ENCODE results near the gene UPP1. TPM values are rescaled to one million over a fixed set of nuclear protein-coding genes. Genes with fewer than 3 reads are reported as not detected.
A peak's percentile ranks its signal among the peaks of the same experiment; 100 is the strongest.
"Not testable (repeated sequence)": the region's sequence is repeated elsewhere in the genome, so short reads cannot be mapped to it uniquely, and the experiment has no call there.

UPP1 gene
- 24.3 TPM for total RNA-seq

DNA sequence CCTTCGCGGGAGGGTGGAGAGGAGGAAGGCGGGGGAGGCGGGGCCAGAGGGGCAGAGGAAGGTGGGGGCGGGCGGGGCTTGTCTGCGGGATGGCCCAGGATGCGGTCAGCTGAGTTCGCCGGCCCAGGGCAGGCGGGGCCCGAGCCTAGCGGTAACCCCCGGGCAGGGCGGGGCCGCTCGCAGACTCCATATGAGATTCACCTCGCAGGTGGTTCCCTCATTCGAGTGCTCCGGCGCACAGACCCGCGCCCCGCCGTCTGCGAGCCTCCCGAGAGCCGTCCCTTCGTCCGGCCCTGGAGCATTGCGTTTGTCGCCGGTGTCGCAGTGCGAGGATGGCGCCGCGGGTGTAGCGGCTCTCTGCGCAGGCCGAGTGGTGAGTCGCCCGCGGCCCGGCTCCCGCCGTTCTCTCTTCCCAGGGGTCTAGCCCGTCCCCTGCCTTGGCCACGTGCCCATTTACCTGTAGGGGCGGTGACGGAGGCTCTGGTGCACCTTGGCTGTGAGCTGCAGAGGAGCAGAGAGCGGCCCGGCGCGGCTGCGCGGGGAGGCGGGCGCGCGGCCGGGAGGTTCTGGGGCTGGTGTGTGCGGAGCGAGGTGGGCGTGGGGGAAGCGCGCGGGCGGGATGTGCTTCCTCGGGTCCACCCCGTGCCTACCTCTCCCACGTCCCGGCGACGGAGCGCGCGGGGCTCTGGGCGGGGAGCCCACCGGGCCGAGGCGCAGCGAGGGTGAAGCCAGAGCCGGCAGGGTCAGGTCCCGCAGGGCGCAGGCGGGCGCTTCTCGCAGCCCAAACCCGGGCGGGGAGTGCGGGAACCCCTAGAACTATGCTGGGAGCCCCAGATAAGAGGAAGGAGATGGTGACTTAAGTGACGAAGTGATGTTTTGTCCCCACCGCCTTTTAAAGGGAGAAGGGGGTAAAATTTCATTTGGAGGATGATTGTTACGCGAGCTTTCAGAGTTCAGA is at the start of gene UPP1:
UPP1 (plus strand) TSS at position 220 of the 958 bp plus-strand sequence. CDS start 5,519 bp downstream, outside the sequence.
- ATAC-seq (peak; percentile 92), DNase-seq (ENCODE audit: low spot score) (peak; percentile 91)
- intact Hi-C loops (cut with DNase I) = no loop called here

DNA sequence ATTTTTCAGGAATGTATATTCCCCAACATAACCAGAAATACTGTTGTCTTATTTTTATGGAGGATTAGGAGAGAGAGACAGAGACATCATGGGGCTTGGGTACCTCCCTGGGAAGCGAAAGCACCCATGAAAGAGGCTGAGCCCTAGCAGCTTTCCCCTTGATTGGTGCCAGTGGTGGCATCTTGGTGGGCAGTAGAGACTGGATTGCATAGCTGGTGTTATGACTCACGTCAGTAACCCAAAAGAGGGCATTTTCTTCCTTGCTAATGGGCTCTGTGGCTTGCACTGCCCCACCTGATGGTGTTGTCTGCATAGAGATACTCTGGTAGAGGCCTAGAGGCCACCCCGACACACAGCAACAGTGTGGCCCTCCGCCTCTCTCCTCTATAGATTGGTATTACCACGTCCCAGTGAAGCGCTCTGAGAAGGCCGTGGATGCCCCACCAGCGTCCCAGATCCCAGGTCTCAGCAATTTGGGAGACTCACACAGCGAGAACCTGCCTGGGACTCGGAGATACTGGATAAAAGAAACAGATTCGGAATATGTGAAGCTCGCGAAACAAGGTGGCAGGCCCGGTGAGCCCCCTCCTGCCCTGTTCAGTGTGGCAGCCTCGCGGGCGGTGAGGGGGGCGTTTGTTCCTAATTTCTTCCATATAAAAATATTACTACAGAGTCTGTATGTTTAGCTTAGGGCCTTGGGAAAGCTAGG is 48.0 kb upstream of the UPP1 start:
- intact Hi-C loops (cut with DNase I) = no loop called here
- ATAC-seq (no peak), DNase-seq (ENCODE audit: low spot score) (no peak)

DNA sequence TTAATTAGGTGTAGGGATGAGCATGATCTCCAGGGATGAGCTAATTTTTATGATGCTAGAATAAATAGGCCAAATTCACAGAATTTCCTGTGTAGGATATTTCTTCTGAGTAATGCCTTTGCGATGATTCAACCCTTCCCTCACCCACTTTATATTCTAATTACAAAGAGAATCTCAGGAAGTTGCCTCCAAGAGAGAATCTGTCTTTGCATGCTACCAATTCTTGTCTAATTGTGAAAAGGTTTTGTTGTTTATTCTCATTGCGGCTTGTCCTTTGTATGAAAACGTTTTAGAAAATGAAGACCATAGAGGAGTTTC is 47.5 kb upstream of the UPP1 start:
- ATAC-seq = no peak
- intact Hi-C loops (cut with DNase I) = no loop called here
- DNase-seq (ENCODE audit: low spot score) = no peak

DNA sequence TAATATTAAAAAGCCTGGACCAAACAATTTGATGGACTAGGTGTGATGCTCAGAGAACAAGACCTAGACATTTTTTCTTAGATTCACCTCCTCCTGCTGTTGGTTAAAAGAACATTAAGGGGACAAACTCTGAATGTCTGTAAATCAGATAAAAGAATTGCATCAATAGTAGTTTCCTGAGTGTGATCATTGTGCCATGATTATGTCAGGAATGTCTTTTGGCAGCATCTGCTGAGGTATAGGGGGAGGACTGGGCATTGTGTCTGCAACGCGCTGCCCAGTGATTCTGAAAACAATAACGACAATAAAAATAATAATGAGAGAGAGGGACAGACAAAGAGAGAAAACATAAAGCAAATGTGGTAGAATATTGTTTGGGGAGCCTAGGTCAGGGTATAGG is 46.8 kb upstream of the UPP1 start:
- DNase-seq (ENCODE audit: low spot score) = no peak
- no peak for ATAC-seq
- intact Hi-C loops (cut with DNase I) = no loop called here

DNA sequence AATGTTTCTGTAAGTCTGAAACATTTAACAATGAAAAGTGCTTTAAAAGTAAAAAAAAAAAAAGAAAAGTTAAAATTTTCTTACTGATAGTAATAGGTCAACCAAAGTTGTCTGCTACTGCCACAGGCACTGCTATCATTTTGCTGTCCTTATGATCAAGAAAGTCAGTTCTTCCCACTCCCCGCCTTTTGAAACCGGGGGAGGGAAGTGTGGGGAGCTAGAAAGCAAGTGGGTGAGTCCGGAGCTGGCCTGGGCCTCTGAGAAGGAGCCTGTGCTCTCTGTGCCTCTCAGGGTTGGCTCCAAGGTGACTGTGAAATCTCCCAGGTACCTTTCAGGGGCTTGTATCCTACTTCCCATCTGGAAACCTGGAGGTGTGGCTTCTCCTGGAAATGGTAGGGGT is 46.4 kb upstream of the UPP1 start:
- no peak for DNase-seq (ENCODE audit: low spot score)
- intact Hi-C loops (cut with DNase I) = no loop called here
- no peak for ATAC-seq

DNA sequence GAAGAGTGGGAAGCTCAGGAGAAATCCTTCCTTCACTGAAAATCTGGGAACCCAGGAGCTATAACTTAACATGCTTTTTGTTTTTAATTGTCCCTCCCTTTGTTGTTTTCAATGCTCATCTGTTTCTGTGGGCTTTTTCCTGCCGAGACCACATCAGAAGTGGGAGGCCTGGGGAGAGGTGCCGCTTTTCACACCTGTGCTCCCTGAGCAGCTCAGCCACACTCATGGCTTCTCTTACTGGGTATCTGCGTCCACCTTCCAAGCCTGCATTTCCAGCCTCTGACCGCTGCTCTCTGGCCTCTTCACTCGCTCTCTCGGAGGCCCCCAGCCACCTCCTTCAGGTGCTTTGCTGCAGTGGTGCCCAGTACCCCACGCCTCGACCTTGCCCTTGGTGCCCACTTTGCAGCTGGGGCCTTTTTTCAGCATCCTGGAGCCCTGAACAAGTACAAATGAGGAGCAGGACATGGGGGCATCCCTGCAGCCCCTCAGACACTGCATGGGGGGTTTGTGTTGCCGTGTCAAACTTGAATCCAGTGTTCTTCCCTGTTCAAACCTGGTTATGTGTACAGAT is 43.8 kb upstream of the UPP1 start:
- intact Hi-C loops (cut with DNase I) = no loop called here
- ATAC-seq = no peak
- DNase-seq (ENCODE audit: low spot score) = no peak

DNA sequence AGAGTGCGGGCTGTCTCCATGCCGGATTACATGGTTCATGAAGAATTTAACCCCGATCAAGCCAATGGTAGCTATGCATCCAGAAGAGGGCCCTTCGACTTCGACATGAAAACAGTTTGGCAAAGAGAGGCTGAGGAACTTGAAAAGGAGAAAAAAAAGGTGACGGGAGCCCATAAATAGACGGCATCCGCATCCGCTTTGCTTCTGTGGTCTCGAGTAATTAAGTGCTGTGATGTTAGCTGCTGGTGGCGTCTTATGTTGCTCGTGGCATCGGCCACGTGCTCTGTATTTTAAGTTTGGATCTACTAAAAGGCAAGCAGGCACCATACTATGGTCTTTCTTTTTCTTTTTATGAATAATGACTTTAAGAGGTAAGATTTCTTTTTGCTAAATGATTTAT is 42.6 kb upstream of the UPP1 start:
- no peak for DNase-seq (ENCODE audit: low spot score)

DNA sequence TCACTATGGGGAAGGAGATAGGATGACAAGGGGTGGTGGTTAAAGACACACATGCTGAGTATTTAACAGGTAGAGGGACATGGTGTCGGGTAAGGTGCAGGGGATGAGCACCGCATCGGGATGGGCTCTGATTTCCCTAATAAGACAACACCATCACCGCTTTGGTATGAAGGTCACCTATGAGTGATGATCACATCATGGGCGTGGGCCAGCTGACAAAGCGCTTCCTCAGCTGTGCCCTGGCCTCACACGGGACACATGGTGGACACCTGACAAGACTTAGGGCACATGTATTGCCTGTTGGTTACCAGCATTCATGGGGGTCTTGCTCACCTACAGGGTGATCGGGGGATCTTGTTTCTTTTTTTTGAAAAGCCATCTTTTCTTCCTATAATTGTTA is 41.0 kb upstream of the UPP1 start:
- ATAC-seq (no peak), DNase-seq (ENCODE audit: low spot score) (no peak)
- intact Hi-C loops (cut with DNase I) = no loop called here

More for the DNA sequence above, 42.6 kb upstream of the UPP1 start:
- intact Hi-C loops (cut with DNase I) = no loop called here
- no peak for ATAC-seq

DNA sequence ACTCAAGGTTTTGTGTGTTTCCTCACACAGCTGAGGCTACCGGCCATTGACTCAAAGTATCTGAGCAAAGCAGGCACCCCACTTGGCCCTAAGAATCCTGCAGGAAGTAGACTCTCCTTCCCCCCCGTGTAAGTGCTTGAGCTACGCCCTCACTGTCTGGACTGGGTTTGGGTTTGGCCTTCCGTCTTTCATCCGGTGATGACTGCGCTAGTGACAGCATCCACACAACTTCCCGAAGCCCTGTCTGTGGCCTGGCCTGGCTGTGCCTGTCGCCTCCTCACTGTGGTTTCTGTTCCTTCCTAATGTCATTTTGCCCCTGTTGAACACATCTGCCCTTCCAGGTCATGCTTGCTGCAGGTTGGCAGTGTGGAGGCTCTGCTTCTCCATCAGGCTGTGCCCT is 39.2 kb upstream of the UPP1 start:
- intact Hi-C loops (cut with DNase I) = no loop called here
- no peak for DNase-seq (ENCODE audit: low spot score)
- ATAC-seq = no peak

DNA sequence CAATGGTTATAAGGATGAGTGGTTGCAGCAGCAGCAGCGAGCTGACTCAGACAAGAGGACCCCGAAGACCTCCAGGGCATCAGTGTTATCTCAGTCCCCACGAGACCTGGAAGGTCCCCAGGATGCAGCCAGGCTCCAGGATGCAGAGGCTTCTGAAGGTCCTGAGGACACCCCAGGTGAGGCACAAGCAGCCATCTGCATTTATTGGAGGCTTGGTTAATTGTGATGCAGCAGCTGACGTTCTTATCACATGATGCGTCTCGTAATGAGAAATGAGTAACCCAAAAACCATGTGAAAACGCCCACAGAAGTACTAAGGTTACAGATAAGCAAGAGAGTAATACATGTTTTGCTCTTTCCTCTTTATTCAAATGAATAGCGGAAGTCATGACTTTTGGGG is 36.3 kb upstream of the UPP1 start:
- DNase-seq (ENCODE audit: low spot score) = no peak
- ATAC-seq = no peak
- intact Hi-C loops (cut with DNase I) = no loop called here

DNA sequence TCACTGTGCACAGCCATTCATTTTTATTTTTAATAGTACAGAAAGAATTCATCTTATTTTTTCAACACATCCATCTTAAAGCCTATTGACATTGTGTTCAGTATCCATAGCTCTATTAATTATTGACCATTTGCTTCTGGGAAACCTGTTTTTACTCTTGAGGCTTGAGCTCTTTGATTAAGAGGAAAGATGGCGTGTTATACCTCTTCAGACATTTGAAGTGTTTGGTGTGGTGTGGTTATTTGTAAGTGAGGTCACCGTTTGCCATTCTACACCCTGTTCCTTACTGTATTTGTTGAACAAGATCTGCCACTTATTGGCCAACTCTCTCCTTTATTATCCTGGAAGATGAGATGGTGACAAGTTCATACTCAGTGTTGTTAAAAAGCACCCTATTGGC is 35.3 kb upstream of the UPP1 start:
- intact Hi-C loops (cut with DNase I) = no loop called here
- ATAC-seq (no peak), DNase-seq (ENCODE audit: low spot score) (no peak)

DNA sequence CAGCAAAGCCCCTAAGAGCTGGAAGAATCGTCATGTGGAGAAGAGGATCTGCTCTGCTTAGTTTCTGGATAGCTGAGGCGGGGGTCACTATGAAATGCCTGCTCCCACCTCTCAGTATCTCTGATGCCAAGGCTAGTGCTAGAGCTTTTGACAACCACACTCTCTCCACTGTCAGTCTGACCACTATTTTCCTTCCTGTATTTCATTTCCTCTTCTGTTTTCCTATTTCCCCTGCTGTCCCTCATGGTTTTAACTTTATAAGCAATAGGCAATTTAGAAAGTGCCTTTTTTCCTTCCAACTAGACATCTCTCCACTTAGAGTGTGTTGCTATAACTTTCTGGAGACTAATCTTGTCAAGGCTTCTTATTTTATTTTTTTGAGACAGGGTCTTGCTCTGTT is 30.1 kb upstream of the UPP1 start:
- DNase-seq (ENCODE audit: low spot score) = no peak
- no peak for ATAC-seq
- intact Hi-C loops (cut with DNase I) = no loop called here

DNA sequence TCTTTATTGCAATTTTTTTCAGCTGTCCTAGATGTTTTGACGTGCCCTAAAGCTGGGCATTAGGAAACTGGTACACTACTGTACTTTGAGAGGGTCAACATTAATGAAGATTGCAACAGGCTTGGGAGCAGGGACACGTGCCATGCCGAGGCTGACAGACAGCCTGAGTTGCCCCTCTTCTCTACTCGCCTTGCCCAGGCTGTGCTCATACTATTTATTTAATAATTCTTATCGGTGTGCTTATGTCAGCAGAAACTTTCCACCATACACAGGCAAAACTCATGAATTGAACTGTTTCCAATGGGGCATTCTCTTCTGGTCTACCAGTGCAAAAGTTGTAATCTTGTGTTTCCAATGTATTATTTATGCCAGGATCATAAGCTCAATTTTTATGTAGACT is 29.4 kb upstream of the UPP1 start:
- intact Hi-C loops (cut with DNase I) = no loop called here
- ATAC-seq = no peak
- DNase-seq (ENCODE audit: low spot score) = no peak

DNA sequence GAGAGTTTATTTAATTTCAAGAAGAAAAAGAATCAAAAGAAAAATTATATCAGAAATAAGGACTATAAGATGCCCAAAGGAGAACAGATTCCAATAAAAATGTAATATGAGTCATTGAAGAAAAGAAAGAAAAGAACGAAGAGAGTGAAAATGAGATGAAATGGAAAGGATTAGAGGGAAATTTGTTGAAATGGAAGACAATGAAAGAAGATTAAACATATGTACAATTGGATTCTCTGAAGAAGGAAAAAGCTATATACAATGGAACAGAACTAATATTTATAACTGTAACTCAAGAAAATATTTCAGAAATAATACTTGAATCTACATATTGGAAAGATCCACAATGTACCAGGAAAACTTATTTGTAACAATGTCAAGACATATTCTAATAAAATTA is 25.1 kb upstream of the UPP1 start:
- intact Hi-C loops (cut with DNase I) = no loop called here
- ATAC-seq (no peak), DNase-seq (ENCODE audit: low spot score) (no peak)

DNA sequence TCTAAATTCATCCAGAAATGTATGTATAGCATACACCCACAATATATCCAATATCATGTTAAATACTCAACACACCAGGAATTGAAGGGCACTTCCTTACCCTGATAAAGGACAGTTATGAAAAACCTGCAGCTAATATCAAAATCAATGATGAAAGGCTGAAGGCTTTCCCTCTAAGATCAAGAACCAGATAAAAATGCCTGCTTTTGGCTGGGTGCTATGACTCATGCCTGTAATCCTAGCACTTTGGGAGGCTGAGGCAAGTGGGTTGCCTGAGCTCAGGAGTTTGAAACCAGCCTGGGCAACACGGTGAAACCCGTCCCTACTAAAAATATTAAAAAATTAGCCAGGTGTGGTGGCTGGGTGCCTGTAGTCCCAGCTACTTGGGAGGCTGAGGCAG is 21.6 kb upstream of the UPP1 start:
- ATAC-seq (no peak), DNase-seq (ENCODE audit: low spot score) (no peak)
- intact Hi-C loops (cut with DNase I) = no loop called here

DNA sequence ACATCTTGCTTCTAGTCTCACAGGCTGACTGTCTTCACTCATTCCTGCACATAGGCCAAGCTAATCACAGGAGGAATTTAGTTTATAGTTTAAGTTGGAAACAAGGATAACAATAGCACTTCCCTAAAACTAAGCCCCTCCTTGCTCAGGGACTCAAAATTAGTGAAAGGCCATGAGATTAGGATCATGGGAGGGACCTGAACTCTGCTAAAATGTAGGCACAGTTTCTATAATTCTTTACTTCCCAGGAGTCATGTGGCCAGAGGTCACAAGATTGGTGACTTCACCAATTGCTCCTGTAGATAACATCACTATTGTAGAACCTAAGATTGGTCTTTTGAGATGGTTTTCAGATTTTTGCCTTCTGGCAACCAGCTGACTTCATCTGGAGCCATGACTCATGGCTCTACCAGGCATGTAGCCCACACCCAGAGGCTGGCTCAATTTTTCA is 14.8 kb upstream of the UPP1 start:
- ATAC-seq = no peak
- DNase-seq (ENCODE audit: low spot score) = no peak
- intact Hi-C loops (cut with DNase I) = no loop called here

DNA sequence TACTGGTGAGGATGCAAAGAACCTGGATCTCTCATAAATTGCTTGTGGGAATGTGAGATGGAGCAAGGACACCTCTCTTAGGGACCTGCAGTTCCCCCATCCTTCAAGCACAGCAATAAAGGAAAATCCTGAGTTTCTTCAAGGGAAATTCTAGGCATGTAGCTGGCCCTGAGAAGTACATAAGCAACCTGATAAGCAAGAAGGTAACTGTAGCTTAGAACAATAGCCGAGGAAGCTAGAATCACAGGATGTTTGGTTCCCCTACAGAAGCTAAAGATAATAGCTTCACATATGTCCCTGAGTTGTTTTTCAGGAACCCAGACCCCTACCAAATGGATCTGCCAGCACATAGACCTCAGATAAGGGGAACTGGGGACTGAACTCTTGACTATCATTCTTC is 11.6 kb upstream of the UPP1 start:
- intact Hi-C loops (cut with DNase I) = no loop called here
- no peak for ATAC-seq
- DNase-seq (ENCODE audit: low spot score) = no peak

DNA sequence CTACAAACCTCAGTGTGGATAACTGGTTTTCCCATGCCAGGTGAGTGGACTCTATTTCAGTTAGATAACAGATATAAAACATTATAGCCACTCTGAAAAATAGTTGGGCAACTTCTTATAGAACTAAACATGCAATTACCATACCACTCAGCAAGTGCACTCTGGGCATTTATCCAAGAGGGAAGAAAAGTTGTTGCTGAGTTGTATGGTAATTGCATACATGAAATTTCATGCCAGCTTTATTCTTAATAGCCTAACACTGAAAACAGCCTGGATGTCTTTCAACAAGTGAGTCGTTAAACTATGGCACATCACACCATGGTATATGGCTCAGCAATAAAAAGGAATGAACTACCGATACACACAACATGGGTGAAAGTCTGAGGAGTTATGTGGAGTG is 10.6 kb upstream of the UPP1 start:
- intact Hi-C loops (cut with DNase I) = no loop called here
- ATAC-seq (no peak), DNase-seq (ENCODE audit: low spot score) (no peak)

DNA sequence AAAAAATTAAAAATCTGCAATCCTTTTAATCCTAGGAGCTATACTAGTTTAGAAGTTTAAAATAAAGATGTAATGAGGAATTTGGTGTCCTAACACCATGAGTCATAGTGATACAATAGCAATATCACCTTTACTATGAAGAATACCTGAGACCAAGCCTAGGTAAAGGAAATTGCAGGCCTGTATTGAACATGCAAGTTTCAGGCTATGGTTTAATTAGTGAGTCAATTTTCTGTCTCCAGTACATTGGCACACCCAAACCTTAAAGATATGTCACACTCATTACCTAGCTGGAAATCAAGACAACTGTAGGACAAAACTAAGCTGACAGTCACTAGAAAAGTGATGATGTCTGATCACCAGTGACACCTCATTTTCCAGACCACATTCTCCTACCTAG is 6.7 kb upstream of the UPP1 start:
- DNase-seq (ENCODE audit: low spot score); ATAC-seq; intact Hi-C loops (cut with DNase I): not testable (repeated sequence)

DNA sequence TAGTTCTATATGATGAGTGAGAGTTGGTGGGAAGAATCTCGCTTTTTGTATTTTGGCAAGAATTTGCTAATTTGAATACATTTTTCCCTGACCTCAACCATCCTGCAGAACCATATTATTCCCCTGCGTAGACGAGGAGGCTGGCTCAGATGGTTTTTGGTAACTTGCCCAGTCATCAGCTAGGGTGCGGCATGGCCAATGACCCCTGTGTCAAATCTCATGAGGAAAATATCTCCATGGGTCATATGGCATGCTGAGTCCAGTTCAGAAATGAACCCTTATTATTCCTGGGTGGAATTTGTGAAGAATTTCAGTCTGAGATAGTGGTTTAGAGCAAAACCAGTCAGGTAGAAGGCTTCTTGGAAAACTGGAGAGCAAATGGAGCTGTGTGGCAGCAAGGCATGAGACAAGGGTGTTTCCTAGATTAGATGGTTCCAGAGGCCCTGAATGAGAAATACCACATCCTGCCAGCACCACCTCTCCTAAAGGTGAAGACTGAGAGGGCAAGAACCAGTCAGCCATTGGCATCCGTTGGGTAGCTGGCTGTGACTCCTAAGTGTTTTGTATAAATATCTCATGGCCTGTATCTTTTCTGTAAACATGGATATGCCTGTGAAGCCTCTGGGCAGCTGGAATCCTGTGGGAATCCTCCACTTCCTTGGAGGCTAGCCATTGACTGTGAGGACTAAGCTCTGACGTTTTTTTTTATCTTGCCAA is 5.8 kb upstream of the UPP1 start:
- no peak for DNase-seq (ENCODE audit: low spot score)
- intact Hi-C loops (cut with DNase I) = no loop called here
- no peak for ATAC-seq
